Transverse colon (tissue), 4 donors: Measurements from ENCODE around the gene SLC24A2. TPM values are rescaled to one million over a fixed set of nuclear protein-coding genes. Genes with fewer than 3 reads are reported as not detected.

ENCODE experiments used
- DNase-seq: peaks from one replicate; pipeline ENCODE4 v3.0.0-alpha.2; 2019
- H3K27ac ChIP-seq, 4 donors: fragments of 200-600 bp; sonication (generic); 2 replicates each; pipeline ENCODE4 v1.5.1; 2016 to 2018; ENCODE audit warnings: inconsistent platforms in 4 of 4
- H3K27me3 ChIP-seq: fragments of 200-600 bp; sonication (generic); 2 replicates; pipeline ENCODE4 v1.5.1; 2017; ENCODE audit warnings: inconsistent platforms
- H3K36me3 ChIP-seq, 4 donors: fragments of 200-600 bp; sonication (generic); 2 replicates each; pipeline ENCODE4 v1.5.1; 2017 to 2019; ENCODE audit warnings: inconsistent platforms in 4 of 4
- H3K4me1 ChIP-seq, 4 donors: fragments of 200-600 bp; sonication (generic); 2 replicates each; pipeline ENCODE4 v1.5.1; 2017 to 2020; ENCODE audit warnings: inconsistent platforms in 4 of 4
- H3K4me3 ChIP-seq, 4 donors: fragments of 200-600 bp; sonication (generic); 1 replicate in 1 of 4; 2 replicates in 3 of 4; pipeline versions ENCODE4 v1.5.1 to v1.6.1; 2017 to 2019; ENCODE audit warnings: inconsistent platforms in 4 of 4
- H3K9me3 ChIP-seq, 2 donors: fragments of 200-600 bp; sonication (generic); 2 replicates each; pipeline ENCODE4 v1.5.1; 2017 to 2019; ENCODE audit warnings: inconsistent platforms in 2 of 2
- EP300 ChIP-seq: sonication (generic); formaldehyde crosslinking; IDR thresholded peaks from one replicate; pipeline ENCODE4 v1.6.1; 2017; ENCODE audit warnings: antibody characterized with exemption, low read depth
- POLR2A ChIP-seq: fragments of 450-650 bp; IDR thresholded peaks from one replicate; pipeline ENCODE4 v1.6.1; 2016; ENCODE audit warnings: antibody characterized with exemption, mild to moderate bottlenecking, moderate library complexity
- POLR2AphosphoS5 ChIP-seq, 3 donors: sonication (generic); formaldehyde crosslinking; IDR thresholded peaks; one replicate each; pipeline ENCODE4 v1.6.1; 2016; ENCODE audit warnings: antibody characterized with exemption in 3 of 3
- WGBS, 2 donors: methylation state at CpG; one replicate each; pipeline ENCODE4 v1.1.5; 2018; ENCODE audit warnings: low coverage in 1 of 2; 5-methylcytosine and 5-hydroxymethylcytosine counted together
- in situ Hi-C, 4 donors: fragments of 200-750 bp; cut with MboI; loops; one replicate each; pipeline versions ENCODE4 v1.15.0 to v1.15.1; 2017; ENCODE audit warnings: low sequenced_read_pairs in 3 of 4, low pct_ligation_motif_present in 1 of 4, low pct_unique_long_range_greater_than_20kb in 1 of 4
- intact Hi-C: fragments of 100-400 bp; cut with DNase I; formaldehyde crosslinking; loops from one replicate; pipeline ENCODE4 v1.15.1; 2023; ENCODE audit warnings: low total_unique reads
- total RNA-seq, 4 donors: library from RNA; depleted of rRNA; stranded (reverse); fragments of >200 nt; gene quantifications; one replicate each; pipeline ENCODE4 v1.1.0, GENCODE V29; 2016
- TF ChIP-seq, protein P1 (sequence below), 5 experiments: fragments of 200-600 bp in 3 of 5; fragments of 450-650 bp in 2 of 5; sonication (generic) in 3 of 5; IDR thresholded peaks; 1 replicate in 2 of 5; 2 replicates in 3 of 5; pipeline ENCODE4 v1.5.1; 2016 to 2017; ENCODE audit warnings: antibody characterized with exemption in 5 of 5, inconsistent platforms in 3 of 5, mild to moderate bottlenecking in 2 of 5, moderate library complexity in 1 of 5

The SLC24A2 gene
- total RNA-seq, 4 donors from 2014 or later, result under 0.01 to 0.32 (median 0.17) TPM

GRCh38 chr9:19746223-19746622, 42.6 kb downstream of the SLC24A2 start:
- intact Hi-C loops, result no loop called here
- 88 to 90% methylated on average over 2 of the region's 2 CpGs for WGBS, 2 donors

DNA sequence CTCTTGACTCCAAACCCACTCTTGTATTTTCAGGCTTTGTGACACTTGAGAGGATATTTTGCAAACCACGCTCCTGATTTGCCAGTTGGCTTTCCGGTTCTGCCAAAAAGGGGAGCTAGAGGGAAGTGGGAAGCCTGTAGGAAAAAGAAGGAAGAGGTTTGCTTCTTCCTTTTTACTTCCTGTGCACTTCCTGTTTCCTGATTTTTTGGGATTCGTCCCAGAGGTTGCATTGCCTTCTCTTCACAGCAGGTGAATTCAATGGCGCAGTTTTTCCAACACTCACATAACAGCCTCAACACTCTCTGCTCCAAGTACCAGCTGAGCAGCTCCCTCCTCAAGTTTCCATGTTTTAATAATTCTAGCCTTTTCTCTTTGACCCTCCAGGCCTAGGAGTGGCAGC, 47.7 kb downstream of the SLC24A2 start:
- no peak overlapping the region for H3K27ac ChIP-seq
- DNase-seq, result no peak
- H3K27me3 ChIP-seq, result no peaks in the 10 kb centered on the region
- H3K9me3 ChIP-seq, result no peaks in the 10 kb centered on the region
- intact Hi-C loops, result no loop called here
- no peaks in the 10 kb centered on the region for H3K36me3 ChIP-seq
- no peaks in the 10 kb centered on the region for H3K4me1 ChIP-seq
- H3K4me3 ChIP-seq, result no peak overlapping the region
- in situ Hi-C loops, result no loop called here
- TF ChIP-seq EP300, result no peak
- TF ChIP-seq POLR2AphosphoS5 (IDR thresholded peaks at IDR 0.05), result no peak
- TF ChIP-seq POLR2A, result no peak
- TF ChIP-seq, protein P1, sequence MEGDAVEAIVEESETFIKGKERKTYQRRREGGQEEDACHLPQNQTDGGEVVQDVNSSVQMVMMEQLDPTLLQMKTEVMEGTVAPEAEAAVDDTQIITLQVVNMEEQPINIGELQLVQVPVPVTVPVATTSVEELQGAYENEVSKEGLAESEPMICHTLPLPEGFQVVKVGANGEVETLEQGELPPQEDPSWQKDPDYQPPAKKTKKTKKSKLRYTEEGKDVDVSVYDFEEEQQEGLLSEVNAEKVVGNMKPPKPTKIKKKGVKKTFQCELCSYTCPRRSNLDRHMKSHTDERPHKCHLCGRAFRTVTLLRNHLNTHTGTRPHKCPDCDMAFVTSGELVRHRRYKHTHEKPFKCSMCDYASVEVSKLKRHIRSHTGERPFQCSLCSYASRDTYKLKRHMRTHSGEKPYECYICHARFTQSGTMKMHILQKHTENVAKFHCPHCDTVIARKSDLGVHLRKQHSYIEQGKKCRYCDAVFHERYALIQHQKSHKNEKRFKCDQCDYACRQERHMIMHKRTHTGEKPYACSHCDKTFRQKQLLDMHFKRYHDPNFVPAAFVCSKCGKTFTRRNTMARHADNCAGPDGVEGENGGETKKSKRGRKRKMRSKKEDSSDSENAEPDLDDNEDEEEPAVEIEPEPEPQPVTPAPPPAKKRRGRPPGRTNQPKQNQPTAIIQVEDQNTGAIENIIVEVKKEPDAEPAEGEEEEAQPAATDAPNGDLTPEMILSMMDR (IDR thresholded peaks at IDR 0.05), result no peak
- WGBS, 2 donors, result 72 to 74% methylated on average over 3 to 4 of the region's 4 CpGs

More at GRCh38 chr9:19746223-19746622, 42.6 kb downstream of the SLC24A2 start:
- in situ Hi-C loops, result no loop called here
- DNase-seq, result no peak
- no peaks in the 10 kb centered on the region for H3K36me3 ChIP-seq
- H3K4me3 ChIP-seq, result no peak overlapping the region
- TF ChIP-seq POLR2A, result no peak
- TF ChIP-seq, protein P1 (IDR thresholded peaks at IDR 0.05), result no peak
- H3K27ac ChIP-seq, result no peak overlapping the region
- H3K4me1 ChIP-seq, result no peaks in the 10 kb centered on the region
- H3K27me3 ChIP-seq, result no peaks in the 10 kb centered on the region
- no peaks in the 10 kb centered on the region for H3K9me3 ChIP-seq
